ENCODE data around the gene RBFOX2.

RBFOX2 gene

DNA sequence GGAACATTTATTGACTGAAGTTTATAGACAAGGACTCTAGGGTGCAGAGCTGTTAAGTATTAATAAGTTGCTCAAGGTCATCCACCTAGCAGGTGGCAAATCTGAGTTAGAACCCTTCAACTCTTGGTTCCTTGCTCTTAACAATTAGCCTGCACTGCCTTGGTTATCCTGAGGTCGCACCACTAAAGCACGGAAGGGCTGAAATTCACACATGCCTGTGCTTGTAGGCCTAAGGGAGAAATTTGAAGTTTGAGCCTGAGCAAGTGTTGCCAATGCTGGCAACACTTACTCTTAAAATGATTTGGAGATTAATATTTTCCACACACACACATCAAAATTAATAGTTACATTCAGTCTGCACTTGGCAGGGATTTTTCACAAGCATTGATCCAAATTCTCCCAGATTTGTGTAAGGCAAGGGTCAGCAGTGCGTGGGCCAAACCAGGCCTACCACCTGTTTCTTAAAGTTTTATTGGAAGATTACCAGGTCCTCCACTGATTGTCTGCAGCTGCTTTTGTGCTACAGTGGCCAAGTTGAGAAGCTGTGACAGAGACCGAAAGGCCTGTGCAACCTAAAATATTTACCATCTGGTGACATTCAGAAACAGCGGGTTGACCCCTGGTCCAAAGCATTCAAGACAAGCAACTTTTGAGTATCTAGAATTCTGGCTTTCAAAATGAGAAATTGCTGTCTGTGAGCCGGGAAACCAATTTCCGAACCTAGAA is 294.7 kb downstream of the RBFOX2 start:
- Histone ChIP-seq H3K36me3 (peaks cover 4 to 15% (median 9%) of the 10 kb centered on the region in 3 donors), H3K27me3 (no peaks in the 10 kb centered on the region), H3K9me3 (no peaks in the 10 kb centered on the region), H3K4me1 (no peaks in the 10 kb centered on the region), H3K27ac (no peak overlapping the region), H3K4me3 (no peak overlapping the region)
- no peak for TF ChIP-seq CTCF (IDR thresholded peaks at IDR 0.05)
- intact Hi-C loops (cut with DNase I; ENCODE audit: low total_unique reads), result no loop called here
- DNase-seq, result no peak

DNA sequence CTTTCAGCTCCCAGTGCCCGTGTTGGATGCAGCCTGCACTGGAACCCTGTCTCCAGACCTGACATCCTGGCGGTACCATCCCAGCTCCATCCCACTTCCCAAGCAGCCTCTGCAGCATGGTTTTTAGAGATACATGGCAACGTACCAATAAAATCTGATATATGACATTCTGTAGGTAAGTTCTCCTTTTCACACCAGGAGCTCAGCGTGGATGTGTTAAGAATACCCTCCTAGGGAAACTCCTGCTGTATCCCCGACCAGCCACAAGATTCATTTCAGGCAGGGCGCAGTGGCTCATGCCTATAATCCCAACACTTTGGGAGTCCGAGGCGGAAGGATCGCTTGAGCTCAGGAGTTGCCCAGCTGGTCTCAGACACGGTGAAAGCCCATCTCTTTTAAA is 295.6 kb downstream of the RBFOX2 start:
- no peak for DNase-seq
- Histone ChIP-seq H3K4me3 (no peak overlapping the region), H3K27me3 (no peaks in the 10 kb centered on the region)

GRCh38 chr22:35732116-35732515 is 296.5 kb downstream of the RBFOX2 start:
- intact Hi-C loops (cut with DNase I; ENCODE audit: low total_unique reads), result no loop called here
- Histone ChIP-seq H3K4me3 (no peak overlapping the region), H3K27ac (no peak overlapping the region), H3K4me1 (no peaks in the 10 kb centered on the region), H3K36me3 (no peaks in the 10 kb centered on the region), H3K27me3 (peaks cover 0 to 2% of the 10 kb centered on the region in 2 donors), H3K9me3 (no peaks in the 10 kb centered on the region)
- TF ChIP-seq CTCF (IDR thresholded peaks at IDR 0.05), result no peak
- no peak for DNase-seq

More for the DNA sequence above, 295.6 kb downstream of the RBFOX2 start:
- H3K36me3 ChIP-seq, result peaks cover 0 to 6% (median 0%) of the 10 kb centered on the region in 3 donors
- H3K27ac ChIP-seq, result no peak overlapping the region
- no peaks in the 10 kb centered on the region for H3K9me3 ChIP-seq
- intact Hi-C loops (cut with DNase I; ENCODE audit: low total_unique reads), result no loop called here
- no peaks in the 10 kb centered on the region for H3K4me1 ChIP-seq
- no peak for TF ChIP-seq CTCF (IDR thresholded peaks at IDR 0.05)

DNA sequence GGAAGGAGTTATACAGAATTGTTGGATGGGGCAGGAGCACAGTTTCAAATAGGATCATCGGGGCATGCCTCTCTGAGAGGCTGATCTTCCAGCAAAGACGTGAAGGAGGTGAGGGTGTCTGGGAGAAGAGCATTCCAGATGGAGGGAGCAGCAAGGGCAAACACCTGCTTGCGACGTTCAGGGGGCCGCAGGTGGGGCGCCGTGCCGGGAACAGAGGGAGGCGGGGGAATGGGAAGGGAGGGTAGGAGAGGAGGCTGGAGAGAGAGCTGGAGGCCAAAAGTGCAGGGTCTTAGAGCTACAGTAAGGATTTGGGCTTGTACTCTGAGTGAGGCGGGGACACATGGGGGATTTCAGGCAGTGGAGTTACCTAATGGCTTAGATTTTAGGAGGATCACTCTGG is 297.3 kb downstream of the RBFOX2 start:
- no peaks in the 10 kb centered on the region for H3K9me3 ChIP-seq
- H3K4me3 ChIP-seq, result no peak overlapping the region
- no peak for DNase-seq
- no peak overlapping the region for H3K27ac ChIP-seq
- intact Hi-C loops (cut with DNase I; ENCODE audit: low total_unique reads), result no loop called here
- no peak for TF ChIP-seq CTCF (IDR thresholded peaks at IDR 0.05)
- no peaks in the 10 kb centered on the region for H3K4me1 ChIP-seq
- H3K36me3 ChIP-seq, result no peaks in the 10 kb centered on the region
- peaks cover 0 to 7% of the 10 kb centered on the region in 2 donors for H3K27me3 ChIP-seq

- Histone ChIP-seq H3K36me3 (no peaks in the 10 kb centered on the region), H3K27ac (no peak overlapping the region), H3K4me3 (no peak overlapping the region), H3K27me3 (peaks cover 0 to 7% of the 10 kb centered on the region in 2 donors), H3K9me3 (no peaks in the 10 kb centered on the region), H3K4me1 (no peaks in the 10 kb centered on the region)
- intact Hi-C loops (cut with DNase I; ENCODE audit: low total_unique reads), result no loop called here
- no peak for DNase-seq
- no peak for TF ChIP-seq CTCF (IDR thresholded peaks at IDR 0.05)
Observed at GRCh38 chr22:35729309-35729698, 299.3 kb downstream of the RBFOX2 start.
